Vagina (tissue), 2 donors: Measurements from ENCODE around the gene B4GALT5.

Experiments
- CTCF ChIP-seq, 3 experiments: fragments of 450-650 bp in 2 of 3; fragments of 200-600 bp in 1 of 3; sonication (generic) in 1 of 3; IDR thresholded peaks; one replicate each; pipeline ENCODE4 v1.5.1; 2017 to 2019; ENCODE audit warnings: antibody characterized with exemption in 3 of 3, mild to moderate bottlenecking in 2 of 3, moderate library complexity in 2 of 3
- POLR2AphosphoS5 ChIP-seq, 2 donors: sonication (generic); formaldehyde crosslinking; IDR thresholded peaks; one replicate each; pipeline ENCODE4 v1.9.0; 2017; ENCODE audit warnings: antibody characterized with exemption in 2 of 2, mild to moderate bottlenecking in 2 of 2, low read depth in 1 of 2; ENCODE audit not compliant: insufficient read depth in 1 of 2

- no peak for TF ChIP-seq CTCF (IDR thresholded peaks at IDR 0.05)
- no peak for TF ChIP-seq POLR2AphosphoS5 (IDR thresholded peaks at IDR 0.05; ENCODE audit: insufficient read depth in 1 of 2, low read depth in 1 of 2)
These were observed 52.8 kb downstream of the B4GALT5 start for GRCh38 chr20:49660912-49661311.
